Measurements from ENCODE around the gene NNAT.
"Not testable (repeated sequence)": the region's sequence is repeated elsewhere in the genome, so short reads cannot be mapped to it uniquely, and the experiment has no call there.

Gene NNAT

GRCh38 chr20:37540001-37540400 lies 19.0 kb downstream of the NNAT start:
- in situ Hi-C loops (cut with HindIII; ENCODE audit: low sequenced_read_pairs): no loop called here
- DNase-seq (ENCODE audit: low read depth): no peak
- TF ChIP-seq, protein P1, sequence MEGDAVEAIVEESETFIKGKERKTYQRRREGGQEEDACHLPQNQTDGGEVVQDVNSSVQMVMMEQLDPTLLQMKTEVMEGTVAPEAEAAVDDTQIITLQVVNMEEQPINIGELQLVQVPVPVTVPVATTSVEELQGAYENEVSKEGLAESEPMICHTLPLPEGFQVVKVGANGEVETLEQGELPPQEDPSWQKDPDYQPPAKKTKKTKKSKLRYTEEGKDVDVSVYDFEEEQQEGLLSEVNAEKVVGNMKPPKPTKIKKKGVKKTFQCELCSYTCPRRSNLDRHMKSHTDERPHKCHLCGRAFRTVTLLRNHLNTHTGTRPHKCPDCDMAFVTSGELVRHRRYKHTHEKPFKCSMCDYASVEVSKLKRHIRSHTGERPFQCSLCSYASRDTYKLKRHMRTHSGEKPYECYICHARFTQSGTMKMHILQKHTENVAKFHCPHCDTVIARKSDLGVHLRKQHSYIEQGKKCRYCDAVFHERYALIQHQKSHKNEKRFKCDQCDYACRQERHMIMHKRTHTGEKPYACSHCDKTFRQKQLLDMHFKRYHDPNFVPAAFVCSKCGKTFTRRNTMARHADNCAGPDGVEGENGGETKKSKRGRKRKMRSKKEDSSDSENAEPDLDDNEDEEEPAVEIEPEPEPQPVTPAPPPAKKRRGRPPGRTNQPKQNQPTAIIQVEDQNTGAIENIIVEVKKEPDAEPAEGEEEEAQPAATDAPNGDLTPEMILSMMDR (IDR thresholded peaks at IDR 0.05; ENCODE audit: low read depth, low read length, missing control alignments): no peak
- H3K4me3 ChIP-seq (ENCODE audit: low read depth, low read length): no peak overlapping the region

DNA sequence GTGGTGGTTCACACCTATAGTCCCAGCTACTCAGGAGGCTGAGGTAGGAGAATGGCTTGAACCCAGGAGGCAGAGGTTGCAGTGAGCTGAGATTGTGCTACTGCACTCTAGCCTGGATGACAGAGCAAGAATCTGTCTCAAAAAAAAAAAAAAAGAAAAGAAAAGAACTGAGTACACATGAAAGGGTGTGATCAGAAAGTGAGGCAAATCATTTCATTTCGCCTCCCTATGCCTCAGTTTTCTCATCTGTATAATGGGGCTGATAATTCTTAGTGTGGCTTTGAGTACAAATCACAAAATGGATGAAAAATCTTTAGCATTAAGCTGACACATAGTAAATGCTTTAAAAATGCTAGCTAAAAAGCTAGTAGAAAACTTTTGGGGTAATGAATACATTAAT lies 19.8 kb downstream of the NNAT start:
- H3K4me3 ChIP-seq (ENCODE audit: low read depth, low read length); DNase-seq (ENCODE audit: low read depth); in situ Hi-C loops (cut with HindIII; ENCODE audit: low sequenced_read_pairs): not testable (repeated sequence)

DNA sequence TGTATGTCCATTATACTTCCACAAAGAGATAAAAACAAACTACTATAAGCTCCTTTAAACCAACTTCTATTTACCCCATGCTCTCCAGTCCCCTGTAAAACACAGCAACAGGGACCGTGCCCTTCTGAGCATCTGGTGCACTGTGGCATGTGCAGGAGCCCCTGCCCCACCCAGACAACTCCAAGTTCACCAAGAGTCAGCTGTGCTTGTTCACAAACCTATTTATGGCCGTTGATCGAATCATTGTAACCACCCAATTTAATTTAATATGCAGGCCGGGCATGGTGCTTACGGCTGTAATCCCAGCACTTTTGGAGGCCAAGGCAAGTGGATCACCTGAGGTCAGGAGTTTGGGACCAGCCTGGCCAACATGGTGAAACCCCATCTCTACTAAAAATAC lies 20.3 kb downstream of the NNAT start:
- DNase-seq (ENCODE audit: low read depth): no peak
- in situ Hi-C loops (cut with HindIII; ENCODE audit: low sequenced_read_pairs): no loop called here
- TF ChIP-seq, protein P1 (IDR thresholded peaks at IDR 0.05; ENCODE audit: low read depth, low read length, missing control alignments): no peak

DNA sequence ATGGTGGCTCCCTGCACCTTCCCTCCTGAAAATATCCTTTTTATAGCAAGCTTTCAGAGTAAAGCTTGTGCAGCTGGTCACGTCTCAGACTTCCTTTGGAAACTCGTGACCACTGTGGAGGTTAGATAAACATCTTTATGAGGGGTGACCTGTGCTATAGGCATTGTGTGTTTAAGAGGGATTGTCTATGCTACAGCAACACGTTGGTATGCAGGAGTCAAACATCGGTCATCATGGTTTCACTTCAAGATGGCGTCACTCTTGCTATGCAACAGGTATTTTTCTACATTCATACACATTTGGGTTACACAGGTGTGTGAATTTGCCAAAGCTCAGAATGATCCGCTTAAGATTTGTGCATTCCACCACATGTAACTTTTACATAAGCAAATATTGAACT lies 21.2 kb downstream of the NNAT start:
- TF ChIP-seq, protein P1 (IDR thresholded peaks at IDR 0.05; ENCODE audit: low read depth, low read length, missing control alignments): no peak
- no peak for DNase-seq (ENCODE audit: low read depth)

More for the DNA sequence above, 20.3 kb downstream of the NNAT start:
- H3K4me3 ChIP-seq (ENCODE audit: low read depth, low read length): no peak overlapping the region

DNA sequence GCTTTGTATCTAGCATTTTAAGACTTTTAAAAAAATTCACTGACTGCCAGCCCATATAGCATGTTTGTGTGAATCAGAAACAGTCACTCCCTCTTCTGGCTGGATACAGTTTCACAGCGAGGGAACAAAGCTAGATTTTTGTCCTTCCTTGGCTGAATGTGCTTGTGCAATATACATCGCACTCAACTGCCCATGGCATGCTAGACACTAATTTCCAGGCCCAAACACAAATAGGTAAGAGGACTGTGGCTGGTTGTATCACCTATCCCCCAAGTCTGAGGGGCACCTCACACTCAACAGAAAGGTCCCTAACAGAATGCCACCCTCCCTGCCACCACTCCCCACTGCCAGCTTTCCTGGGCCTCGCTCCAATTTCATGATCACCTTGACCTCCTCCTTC lies 22.8 kb downstream of the NNAT start:
- TF ChIP-seq, protein P1 (IDR thresholded peaks at IDR 0.05; ENCODE audit: low read depth, low read length, missing control alignments): peak; percentile 59
- in situ Hi-C loops (cut with HindIII; ENCODE audit: low sequenced_read_pairs): no loop called here
- DNase-seq (ENCODE audit: low read depth): no peak
- H3K4me3 ChIP-seq (ENCODE audit: low read depth, low read length): no peak overlapping the region

More for the DNA sequence above, 21.2 kb downstream of the NNAT start:
- in situ Hi-C loops (cut with HindIII; ENCODE audit: low sequenced_read_pairs): no loop called here
- no peak overlapping the region for H3K4me3 ChIP-seq (ENCODE audit: low read depth, low read length)

DNA sequence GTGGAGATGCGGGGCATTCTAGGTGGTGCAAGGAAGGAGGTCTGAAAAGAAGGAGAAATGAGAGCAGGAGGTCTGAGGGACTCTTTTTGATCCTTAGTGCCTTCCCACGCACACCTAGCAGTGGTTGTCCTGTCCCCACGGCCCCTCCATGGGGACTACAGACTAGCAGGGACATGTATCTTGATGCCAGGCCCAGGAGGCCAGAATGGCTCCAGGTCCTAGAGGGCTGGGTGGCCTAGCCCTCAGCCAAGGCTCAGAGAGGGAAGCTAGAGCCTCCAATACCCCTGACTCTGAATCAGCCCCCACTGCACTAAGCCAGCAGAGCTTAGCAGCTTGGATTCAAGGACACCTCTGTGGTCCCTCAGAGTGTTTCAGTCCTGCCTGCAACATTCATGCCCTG lies 23.3 kb downstream of the NNAT start:
- TF ChIP-seq, protein P1 (IDR thresholded peaks at IDR 0.05; ENCODE audit: low read depth, low read length, missing control alignments): no peak
- in situ Hi-C loops (cut with HindIII; ENCODE audit: low sequenced_read_pairs): no loop called here
- H3K4me3 ChIP-seq (ENCODE audit: low read depth, low read length): no peak overlapping the region
- DNase-seq (ENCODE audit: low read depth): no peak

GRCh38 chr20:37545516-37545915 lies 24.5 kb downstream of the NNAT start:
- no peak overlapping the region for H3K4me3 ChIP-seq (ENCODE audit: low read depth, low read length)
- in situ Hi-C loops (cut with HindIII; ENCODE audit: low sequenced_read_pairs): no loop called here
- TF ChIP-seq, protein P1 (IDR thresholded peaks at IDR 0.05; ENCODE audit: low read depth, low read length, missing control alignments): no peak
- no peak for DNase-seq (ENCODE audit: low read depth)

Measured in astrocyte of the cerebellum (primary cell).